ENCODE data around the gene ADD2.

Gene ADD2

DNA sequence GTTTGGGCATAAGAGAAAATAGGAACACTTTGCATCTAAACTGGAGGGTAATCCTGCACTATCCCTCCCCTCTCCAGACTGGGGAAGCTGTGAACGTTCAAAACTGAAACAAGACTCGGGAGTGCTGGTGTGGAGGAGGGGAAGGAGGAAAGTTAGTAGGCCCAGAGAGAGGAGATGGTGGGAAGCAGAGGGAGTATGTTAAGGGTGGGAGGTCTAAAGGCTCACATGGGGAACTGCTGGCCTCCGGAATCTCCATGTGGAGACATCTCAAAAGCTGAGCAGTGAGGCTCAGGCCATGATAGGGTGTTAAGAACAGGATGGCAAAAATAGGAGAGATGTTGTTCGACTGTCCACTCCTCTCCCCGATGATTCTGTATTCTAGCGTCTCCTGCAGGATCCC, 47.9 kb downstream of the ADD2 start:
- TF ChIP-seq, protein P1, sequence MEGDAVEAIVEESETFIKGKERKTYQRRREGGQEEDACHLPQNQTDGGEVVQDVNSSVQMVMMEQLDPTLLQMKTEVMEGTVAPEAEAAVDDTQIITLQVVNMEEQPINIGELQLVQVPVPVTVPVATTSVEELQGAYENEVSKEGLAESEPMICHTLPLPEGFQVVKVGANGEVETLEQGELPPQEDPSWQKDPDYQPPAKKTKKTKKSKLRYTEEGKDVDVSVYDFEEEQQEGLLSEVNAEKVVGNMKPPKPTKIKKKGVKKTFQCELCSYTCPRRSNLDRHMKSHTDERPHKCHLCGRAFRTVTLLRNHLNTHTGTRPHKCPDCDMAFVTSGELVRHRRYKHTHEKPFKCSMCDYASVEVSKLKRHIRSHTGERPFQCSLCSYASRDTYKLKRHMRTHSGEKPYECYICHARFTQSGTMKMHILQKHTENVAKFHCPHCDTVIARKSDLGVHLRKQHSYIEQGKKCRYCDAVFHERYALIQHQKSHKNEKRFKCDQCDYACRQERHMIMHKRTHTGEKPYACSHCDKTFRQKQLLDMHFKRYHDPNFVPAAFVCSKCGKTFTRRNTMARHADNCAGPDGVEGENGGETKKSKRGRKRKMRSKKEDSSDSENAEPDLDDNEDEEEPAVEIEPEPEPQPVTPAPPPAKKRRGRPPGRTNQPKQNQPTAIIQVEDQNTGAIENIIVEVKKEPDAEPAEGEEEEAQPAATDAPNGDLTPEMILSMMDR (IDR thresholded peaks at IDR 0.05; ENCODE audit: control extremely low read depth, extremely low read depth, low read depth, missing control alignments): no peak
- POLR2A ChIA-PET: no interaction called here
- CTCF ChIA-PET: interaction anchor here (1.2 kb wide), 1 partner anchor 34 kb away, joined by 4 read pairs; no protein-coding TSS in a partner anchor
- DNase-seq (ENCODE audit: extremely low spot score): no peak

- DNase-seq (ENCODE audit: extremely low spot score): no peak
- TF ChIP-seq, protein P1 (IDR thresholded peaks at IDR 0.05; ENCODE audit: control extremely low read depth, extremely low read depth, low read depth, missing control alignments): no peak
- CTCF ChIA-PET: interaction anchor here (1.2 to 1.4 kb wide), 2 partner anchors 11 to 33 kb away, joined by 3 to 4 read pairs; no protein-coding TSS in a partner anchor
- POLR2A ChIA-PET: no interaction called here
Measured at GRCh38 chr2:70719231-70719630, 48.8 kb downstream of the ADD2 start.

GRCh38 chr2:70718736-70719135, 49.3 kb downstream of the ADD2 start:
- TF ChIP-seq, protein P1 (IDR thresholded peaks at IDR 0.05; ENCODE audit: control extremely low read depth, extremely low read depth, low read depth, missing control alignments): no peak
- POLR2A ChIA-PET: no interaction called here
- CTCF ChIA-PET: interaction anchor here (1.4 kb wide), 1 partner anchor 10 kb away, joined by 3 read pairs; no protein-coding TSS in a partner anchor
- DNase-seq (ENCODE audit: extremely low spot score): no peak

- TF ChIP-seq, protein P1 (IDR thresholded peaks at IDR 0.05; ENCODE audit: control extremely low read depth, extremely low read depth, low read depth, missing control alignments): no peak
- ChIA-PET POLR2A (no interaction called here), CTCF (no interaction called here)
- no peak for DNase-seq (ENCODE audit: extremely low spot score)
Measured at GRCh38 chr2:70718241-70718640, 49.8 kb downstream of the ADD2 start.

- CTCF ChIA-PET: no interaction called here
- POLR2A ChIA-PET: no interaction called here
- DNase-seq (ENCODE audit: extremely low spot score): no peak
- TF ChIP-seq, protein P1 (IDR thresholded peaks at IDR 0.05; ENCODE audit: control extremely low read depth, extremely low read depth, low read depth, missing control alignments): no peak
Measured at GRCh38 chr2:70717431-70718038, 50.5 kb downstream of the ADD2 start.

DNA sequence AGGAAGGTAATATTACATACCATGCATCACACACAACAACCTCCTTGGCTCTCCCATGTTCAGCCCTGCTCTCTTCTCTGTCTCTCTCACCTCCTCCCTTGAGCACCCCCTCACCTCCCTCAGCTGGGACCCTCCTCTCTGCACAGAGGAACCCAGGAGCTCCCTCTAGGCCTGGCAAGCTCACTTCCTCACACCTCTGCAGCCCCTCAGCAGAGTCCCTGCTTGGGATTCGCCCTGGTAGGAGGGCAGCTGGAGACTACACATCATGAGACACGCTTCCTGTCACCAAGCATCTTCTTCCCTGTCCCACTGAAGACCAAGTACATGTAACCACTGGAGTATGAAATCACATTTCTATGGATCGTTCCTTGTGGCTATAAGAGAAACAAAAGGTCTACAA, 51.0 kb downstream of the ADD2 start:
- TF ChIP-seq, protein P1 (IDR thresholded peaks at IDR 0.05; ENCODE audit: control extremely low read depth, extremely low read depth, low read depth, missing control alignments): no peak
- POLR2A ChIA-PET: no interaction called here
- no peak for DNase-seq (ENCODE audit: extremely low spot score)
- CTCF ChIA-PET: no interaction called here

Data from GM10248 (cell line).